Superior temporal gyrus (tissue), 1 donor: Measurements from ENCODE around the gene PDZRN3.

Experiments
- DNase-seq: peaks from one replicate; pipeline ENCODE4 v3.0.0-alpha.2; 2016; ENCODE audit errors: extremely low spot score

Gene PDZRN3

DNA sequence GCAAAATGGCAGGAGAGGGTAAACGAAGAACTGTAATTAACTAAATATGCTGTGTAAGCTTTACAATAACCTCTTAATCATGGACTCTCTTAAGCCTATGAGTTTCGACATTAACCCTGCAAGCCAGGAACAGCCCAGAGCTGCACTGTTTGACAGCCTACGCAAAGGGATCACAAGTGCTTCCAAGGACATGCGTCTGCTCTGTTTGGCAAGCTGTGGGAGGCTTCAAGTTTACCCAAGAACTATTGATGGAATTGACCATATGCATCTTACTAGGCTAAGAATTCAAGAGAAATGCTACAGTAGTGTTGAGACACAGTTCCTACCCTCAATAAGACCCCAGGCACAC, 66.0 kb downstream of the PDZRN3 start:
- no peak for DNase-seq

DNA sequence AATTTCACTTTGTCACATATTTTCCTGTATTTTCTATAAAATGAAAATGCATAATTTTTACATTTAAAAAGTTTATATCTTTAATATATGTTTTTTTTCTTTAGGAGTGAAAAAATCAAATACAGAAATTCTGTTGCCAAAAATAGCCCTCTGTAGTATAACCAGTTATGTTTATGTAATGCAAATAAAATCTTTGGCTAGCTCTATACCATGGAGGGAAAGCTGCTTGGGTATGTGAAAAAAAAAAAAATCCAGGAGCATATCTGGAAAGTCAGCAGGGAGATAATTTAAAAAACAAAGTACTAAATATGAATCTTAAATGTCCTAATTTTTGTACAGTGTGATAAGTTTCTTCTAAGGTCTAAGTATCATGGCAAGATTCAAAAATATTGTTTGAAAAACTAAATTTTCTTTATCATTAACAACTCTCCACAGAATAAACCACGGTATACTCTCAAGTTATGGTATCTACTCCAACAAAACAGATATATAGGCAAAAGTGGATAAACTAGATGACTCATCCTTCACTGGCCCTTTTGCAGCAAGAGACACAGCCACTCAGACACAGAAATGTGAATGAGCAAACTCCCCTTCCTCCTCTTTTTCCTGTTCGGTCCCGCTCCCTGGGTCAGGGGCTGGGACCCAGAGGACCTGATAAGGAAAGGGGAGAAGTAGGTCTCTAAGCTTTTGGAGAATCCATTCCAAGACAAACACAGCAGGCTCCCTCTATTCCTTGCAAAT, 66.6 kb downstream of the PDZRN3 start:
- no peak for DNase-seq

DNA sequence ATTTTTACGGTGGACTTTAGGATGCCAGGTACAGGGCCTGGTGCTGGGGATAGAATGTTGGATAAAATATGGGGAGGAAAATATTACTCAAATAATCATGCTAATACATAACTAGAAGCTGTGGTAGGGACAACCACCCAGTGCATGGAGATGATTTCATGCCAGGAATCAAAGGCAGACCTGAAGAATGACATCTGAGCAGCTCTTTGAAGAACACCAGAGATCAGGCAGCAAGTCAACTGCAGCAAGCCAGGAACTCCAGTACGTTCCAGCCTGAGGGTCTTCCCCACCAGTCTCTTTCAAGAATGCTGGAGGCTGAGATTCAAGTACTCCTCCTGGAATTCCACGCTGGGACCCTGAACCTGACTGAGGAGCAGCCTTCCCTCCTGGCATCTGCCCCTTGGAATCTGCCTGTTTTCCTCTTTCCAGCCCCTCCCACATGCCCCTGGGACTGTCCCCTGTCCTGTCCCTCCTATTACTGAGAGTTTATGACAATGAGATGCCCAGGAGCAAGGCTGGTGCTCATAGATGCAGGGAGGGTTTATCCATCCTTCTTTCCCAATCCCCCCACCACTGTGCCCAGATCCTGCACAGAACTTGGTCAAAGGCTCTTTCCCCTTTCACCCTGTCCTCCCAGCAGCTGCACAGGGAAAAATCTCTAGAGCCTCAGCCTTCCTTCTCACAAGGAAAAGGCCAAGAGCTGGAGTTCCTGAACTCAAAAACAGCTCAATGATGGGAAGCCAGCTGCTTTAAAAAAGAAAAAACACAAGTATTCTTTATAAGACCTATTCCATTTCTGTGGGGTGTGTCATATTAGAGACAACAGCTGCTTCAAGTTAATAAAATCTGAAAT, 68.0 kb downstream of the PDZRN3 start:
- DNase-seq: no peak

DNA sequence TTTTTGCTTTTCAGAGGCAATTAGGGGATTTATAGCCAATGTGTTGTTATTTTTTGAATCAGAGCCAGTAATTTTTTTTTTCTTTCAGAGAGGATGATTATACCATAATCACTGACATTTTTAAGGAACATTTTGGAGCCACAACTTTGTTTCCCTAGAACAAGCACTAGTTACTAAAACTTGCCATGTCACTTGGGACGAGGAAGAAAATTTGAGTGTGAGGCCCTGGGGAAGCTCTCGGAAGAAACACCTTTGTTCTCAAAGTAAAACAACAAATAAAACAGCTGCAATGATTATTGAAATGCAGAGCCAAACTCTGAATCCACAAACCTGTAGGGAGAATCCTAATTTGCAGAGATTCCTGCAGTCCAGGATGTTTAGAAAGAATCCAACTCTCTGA, 69.7 kb downstream of the PDZRN3 start:
- no peak for DNase-seq

DNA sequence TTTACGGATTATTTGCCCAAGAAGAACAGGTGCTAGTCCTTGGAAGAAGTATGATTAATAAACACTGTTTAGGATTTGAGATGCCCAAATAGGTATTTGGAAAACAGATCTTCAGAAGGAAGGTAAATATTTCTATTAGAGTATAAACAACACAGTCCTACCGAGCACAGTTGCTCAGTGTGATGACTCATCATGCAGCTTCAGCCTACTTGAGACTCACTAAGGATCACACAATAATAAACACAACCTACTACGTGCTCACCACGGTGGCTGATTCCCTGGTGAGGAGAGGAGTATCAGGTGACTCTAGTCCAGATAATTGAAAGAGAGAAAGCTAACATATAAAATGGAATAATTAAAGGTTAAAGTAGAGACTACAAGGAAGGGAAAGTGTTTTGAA, 72.0 kb downstream of the PDZRN3 start:
- no peak for DNase-seq

DNA sequence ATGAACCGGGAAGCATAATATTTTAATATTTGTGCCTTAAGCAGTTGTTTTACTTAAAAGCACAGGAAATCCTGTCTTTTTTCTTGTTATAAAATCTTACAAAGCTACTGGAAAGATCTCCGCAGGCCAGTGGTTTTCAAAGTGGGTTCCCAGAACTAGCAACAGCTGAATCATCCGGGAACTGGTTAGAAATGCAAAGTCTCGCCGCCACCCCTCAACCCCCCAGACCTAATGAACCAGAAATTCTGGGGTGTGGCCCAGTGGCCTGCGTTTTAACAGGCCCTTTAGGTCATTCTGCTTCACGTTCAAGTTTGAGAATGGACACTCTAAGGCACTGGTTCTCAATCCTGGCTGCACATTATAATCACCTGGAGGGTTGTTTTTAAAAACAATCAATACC, 74.7 kb downstream of the PDZRN3 start:
- no peak for DNase-seq

DNA sequence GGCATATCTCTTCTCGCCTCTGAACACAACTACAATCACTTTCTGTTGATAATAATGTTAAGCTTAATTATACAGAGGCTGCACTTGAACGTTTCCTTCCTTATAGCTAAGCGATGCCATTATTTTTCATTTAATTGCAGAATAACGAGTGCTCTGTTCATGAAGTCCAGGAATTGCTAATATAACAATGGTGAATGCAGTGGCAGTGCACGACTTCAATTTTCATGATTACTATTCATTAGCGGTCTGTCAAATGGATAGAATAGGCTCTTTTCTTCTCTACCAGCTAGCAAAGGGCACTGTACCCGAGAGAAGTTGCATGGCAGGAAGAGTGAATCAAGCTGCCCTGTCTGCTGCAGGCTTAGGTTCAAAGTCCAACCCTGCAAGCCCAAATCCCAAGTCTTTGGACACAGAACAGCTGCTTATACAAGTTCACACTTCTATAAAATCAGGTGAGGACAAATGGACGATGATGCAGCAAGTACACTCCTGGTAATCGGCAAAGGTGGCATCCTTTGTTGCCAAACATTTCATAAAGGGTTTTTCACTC, 75.6 kb downstream of the PDZRN3 start:
- DNase-seq: no peak

DNA sequence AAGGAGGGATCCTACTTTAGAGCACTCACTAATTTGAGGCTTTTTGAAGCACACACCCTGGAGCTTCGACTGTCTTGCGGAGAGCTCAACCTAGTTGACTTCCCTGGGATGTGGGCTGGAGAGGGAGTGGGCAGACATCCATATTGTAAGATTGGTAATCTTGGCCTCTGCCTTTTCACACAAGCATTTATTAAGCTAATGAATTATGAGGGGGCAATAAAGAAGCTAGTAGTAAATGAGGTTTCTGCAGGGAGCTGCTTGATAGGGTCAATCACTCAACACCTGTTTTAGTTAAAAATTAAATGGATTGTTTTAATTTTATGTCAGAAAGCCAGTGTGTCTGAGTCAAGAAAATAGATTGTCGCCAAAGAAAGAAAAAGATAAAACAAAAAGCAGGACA, 76.3 kb downstream of the PDZRN3 start:
- no peak for DNase-seq

DNA sequence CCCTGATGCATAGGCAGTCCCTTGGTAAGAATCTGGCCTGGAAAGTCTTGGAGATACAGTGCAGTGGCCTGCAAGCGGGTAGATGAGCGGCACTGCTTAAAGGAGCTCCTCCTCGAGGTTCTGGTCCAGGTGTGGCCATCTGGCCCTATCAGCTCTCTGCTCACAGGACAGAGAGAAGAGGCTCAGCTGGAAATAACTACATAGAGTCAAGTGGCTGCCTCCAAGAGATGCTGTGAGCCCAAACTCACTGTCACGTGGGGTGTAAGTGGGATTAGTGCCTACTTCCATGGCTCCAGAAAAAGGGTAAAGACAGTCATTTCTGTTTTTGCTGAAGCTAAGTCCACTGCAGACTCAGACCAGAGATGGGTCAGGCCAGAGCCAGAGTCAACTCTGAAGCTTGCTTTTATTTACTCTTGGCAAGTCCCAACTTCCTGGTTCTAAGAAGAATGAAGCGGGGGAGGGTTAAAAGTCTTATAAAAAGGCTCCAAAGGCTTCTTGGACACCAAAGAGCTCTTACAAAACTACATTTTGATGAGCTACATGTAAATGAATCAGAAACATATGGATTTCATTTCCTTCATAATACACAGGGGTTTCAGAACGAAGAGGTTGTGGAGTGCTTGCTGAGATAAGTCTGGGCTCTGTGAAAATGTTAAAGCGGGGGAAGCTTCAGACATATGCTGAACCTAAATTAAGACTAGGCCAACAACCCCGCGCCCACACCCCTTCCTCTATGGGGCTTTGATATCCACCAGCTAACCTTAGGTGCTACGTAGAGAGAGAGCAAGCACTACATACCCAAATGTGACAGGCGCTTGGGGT, 77.1 kb downstream of the PDZRN3 start:
- no peak for DNase-seq

DNA sequence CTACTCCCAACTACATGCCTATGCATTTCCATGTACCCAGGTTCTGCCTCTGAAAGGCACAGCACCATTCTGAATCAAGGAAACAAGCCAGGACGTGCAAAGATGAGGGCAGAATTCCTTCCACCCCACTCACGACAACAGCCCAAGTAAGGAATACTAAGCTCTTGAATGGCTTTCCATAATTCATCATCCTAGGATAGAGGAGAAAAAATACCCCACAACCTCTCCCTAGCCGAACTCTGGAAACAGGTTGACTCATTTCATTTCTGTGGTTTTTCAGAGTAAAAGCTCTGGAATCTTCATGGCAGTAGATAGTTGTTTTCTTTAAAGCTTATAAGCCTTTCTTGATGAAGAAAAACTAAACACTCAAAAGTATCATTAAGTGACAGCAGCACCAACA, 77.8 kb downstream of the PDZRN3 start:
- DNase-seq: no peak

DNA sequence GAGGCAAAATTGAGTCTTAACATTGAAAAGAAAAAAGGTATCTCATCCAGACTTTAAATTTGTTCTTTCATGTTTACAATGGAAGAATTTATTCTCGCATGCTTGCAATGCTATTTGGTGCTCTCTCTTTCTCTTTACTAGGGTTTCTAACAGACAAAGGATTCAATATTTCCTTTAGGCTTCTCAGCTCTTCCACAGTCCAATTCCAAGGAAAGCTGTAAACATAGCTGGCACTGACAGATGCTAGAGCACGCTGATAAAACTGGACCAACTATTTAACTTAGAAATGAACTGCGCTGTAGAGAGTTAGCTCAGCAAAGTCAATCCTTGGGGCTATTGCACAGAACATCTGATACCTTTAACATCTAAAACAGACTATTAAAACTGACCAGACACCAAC, 81.3 kb downstream of the PDZRN3 start:
- DNase-seq: no peak

DNA sequence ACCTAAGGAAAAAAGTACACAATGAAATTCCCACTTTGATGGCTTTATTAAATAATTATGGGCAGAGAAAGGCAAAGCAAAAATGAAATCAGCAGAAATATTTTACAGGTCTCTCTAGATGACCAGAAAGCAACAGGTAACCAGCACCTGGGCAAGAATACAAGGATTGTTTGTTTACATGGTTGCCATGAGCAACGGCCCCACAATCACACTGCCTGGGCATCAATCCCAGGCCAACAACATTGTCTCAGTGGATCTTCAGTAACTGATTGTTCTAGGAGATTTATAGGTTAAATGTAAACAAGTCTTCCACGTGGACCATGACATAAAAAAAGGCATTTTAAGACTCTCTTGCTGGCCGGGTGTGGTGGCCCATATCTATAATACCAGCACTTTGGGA, 82.6 kb downstream of the PDZRN3 start:
- DNase-seq: no peak

DNA sequence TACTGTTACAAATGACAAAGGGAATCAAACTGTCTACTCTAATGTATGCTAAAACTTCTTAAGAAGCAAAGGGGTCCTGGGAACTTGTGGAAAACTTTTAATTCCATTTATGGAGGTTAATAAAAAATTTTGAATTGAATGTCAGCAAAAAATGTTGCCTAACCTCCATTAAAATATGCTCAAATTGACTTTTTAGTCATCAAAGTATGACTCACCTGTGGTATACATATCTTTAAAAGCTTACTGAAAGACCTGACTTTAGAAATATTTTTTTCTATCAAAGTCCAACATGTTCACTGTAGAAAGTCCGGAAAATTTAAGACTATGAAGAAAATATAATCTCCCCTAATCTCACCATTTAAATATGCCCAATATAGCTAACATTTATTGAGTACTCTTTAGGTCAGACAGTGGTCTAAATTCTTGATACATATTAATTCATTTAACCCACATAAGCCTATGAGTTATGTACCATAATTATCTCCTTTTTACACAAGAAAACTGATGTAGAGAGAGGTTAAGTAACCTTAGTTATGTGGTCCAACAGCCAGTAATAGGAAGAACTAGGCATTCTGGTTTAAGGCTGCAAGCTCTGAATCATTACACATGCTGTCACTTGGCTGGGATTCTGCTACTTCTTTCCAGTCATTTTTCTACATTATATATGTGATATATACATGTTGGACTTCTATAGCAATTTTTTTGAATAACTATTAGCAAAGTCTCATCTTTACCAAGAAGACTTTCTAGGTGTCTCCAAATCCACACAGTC, 83.6 kb downstream of the PDZRN3 start:
- DNase-seq: no peak

DNA sequence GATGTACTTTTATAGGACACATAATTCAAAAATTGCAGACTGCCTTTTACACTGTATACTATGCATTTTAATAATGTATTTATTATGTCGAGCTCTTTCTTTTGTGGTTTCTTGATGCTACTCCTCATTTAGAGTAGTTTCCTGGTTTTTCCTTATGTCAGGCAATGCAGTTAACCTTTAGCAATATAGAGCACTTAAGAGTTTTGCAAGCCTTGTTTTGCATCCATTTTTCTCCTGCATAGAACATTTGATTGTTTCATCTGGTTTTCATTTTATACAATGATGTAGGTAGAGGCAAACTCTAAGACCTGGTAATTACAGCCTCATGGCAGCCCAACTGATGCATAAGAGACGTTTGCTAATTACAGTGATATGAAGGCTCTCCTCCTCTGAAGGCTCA, 86.3 kb downstream of the PDZRN3 start:
- no peak for DNase-seq

DNA sequence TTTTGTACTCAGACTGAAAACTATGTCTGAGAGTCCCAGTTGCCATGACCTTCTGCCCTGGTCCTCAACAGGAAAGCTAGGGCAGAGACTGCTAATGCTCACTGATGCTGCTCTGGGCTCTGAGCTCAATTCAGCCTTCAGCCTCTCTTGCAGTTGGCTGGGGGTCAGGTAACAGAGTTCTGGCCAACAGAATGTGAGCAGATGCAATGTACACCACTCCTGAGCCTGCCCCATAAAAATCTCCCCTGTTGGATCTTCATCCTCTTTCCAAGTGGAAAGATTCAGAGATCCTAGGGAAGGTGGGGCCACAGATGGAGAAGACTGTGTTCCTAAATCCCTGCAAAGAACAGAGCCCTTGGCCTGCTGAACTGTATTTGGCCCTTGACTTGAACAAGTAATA, 87.8 kb downstream of the PDZRN3 start:
- DNase-seq: no peak

DNA sequence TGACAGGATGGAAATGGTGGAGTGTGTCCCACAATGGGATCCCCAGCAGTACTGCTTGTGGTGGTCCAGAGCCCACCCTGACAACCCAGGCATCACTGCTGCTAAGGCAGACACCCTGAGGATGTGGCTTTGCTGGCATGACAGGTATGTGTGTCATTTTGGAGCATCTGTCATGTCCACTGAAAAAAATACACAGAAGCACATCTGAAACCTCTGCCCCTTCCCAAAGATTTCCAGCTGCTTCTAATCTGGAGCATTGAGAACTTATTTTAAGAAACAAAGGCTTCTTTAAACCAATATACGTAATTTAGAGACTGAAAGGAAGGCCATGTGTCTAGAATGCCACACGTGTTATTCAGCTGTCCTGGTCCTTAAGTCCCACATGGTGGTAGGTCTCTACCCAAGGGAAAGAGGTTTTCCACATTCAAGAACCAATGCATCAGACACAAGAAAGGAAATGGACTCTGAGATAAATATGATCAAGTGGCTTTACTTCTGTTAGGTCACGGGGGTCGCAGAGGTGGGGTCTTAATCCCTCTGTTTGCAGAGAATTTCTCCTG, 88.3 kb downstream of the PDZRN3 start:
- DNase-seq: no peak

DNA sequence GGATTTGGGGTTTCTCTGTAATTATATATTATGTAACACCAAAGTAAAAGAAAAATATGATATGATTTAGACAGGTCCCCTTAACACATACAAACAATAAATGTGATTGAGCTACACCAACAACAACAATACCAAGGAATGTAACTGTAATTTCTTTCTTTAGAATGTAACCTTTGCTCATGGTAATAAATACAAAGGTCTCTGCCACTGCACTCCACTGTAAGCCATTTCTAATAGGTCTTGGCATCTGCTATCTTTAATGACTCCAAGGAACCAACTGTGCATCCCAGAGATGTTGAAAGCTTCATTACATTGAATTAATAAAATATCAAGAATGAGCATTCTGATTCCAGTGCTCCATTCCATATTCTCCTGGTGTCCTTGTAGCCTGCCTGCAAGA, 88.8 kb downstream of the PDZRN3 start:
- DNase-seq: no peak

DNA sequence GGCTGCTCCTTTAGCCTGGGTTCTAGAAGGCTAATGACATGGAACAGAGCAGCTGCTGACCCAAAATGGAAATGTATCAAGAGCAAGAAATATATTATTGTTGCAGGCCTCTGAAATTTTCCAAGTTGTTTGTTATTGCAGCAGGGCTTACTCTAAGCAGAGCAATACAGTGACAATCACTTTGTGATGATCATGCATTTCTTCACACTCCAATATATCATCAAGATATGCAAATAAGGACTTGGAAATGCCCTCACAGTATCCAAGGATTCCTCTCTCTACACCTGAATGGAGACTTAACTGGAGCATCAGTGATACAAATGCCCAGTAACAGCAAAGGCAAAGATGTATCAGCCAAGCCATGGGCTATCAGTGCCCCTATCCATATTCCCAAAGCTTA, 89.6 kb downstream of the PDZRN3 start:
- DNase-seq: no peak

DNA sequence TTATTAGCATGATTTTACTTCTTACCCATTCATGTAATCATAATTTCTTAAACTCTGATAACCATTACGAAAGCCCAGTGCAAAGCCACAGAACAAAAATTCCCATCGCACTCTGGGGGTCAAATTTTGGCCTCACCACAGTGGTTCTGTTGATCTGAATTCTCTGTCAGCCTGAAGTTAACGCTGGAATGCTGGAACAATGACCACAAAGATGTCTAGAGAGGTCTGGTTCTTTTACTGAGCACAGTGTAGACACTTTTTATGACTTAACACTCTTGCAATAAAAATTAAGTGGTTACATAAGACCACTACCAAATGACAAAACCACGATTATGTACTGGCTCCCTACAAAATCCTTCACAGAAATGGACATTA, 94.7 kb downstream of the PDZRN3 start:
- no peak for DNase-seq

DNA sequence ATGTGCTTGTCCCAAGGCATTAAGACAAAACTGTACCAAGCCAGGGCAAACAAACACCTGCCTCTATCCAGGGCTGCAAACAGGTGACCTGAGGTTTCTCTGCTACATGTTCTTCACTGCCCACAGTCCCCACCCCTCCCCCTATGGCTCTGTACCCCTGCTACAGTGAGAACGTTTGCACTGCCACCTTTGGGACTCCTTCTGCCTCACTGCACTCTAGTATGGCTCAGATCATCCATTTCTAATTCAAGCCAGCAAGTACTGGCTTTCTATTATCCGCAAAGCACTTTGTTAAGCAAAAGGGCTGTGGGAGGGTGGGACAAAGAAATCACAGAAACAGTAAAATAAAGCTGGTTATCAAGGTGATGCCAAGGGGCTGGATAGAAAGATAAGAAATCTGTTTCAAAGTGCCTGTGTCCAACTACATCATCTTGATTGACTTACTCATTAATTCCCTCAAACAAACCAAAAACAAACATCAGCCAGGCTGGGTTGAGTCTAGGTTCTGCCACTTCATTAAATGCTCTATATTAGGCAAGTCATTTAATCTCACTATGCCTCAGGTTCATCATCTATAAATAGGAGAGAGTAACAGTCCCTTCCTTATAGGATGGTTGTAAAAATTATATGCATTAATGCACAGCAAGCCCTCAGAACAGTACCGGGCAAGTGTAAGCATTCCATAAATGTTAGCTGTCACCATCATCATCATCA, 95.3 kb downstream of the PDZRN3 start:
- no peak for DNase-seq

DNA sequence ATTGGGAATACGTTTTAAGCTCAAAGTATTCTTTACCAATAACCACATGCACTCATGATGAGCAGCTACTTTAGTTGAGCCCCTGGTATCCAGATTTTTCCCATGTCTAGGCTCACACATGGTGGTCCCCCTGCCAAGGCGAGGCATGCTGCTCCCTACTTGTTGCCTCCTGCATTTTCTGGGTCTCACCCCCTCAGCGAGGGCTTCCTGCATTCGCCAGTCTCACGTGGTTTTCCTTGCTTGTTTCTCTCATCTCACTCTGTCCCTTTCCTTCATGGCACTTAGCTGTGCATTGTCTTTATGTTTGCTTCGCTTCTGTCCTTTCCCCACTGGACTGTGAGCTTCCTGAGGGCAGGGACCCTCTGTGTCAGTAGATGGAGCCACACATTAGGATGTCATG, 99.2 kb downstream of the PDZRN3 start:
- no peak for DNase-seq
